SK-N-MC (cell line): ENCODE measurements around the gene B4GALT2.

ENCODE experiments used
- DNase-seq: peaks from one replicate; pipeline ENCODE4 v3.0.0-alpha.2; 2011; ENCODE audit warnings: low read depth, low spot score
- H3K27ac ChIP-seq: fragments of 200-600 bp; sonication (generic); 2 replicates; pipeline ENCODE4 v1.5.1; 2016; ENCODE audit warnings: mixed run types
- H3K36me3 ChIP-seq: fragments of 200-600 bp; sonication (generic); 2 replicates; pipeline ENCODE4 v1.6.1; 2017; ENCODE audit warnings: antibody characterized with exemption, low read length, mixed read lengths; ENCODE audit not compliant: insufficient read depth
- H3K4me3 ChIP-seq: fragments of 200-600 bp; sonication (generic); 2 replicates; pipeline ENCODE4 v1.5.1; 2016
- H3K9ac ChIP-seq: fragments of 200-600 bp; sonication (generic); 2 replicates; pipeline ENCODE4 v1.8.0; 2017; ENCODE audit warnings: mixed run types, mixed read lengths; ENCODE audit not compliant: insufficient read length
- H3K9me3 ChIP-seq: fragments of 200-600 bp; sonication (generic); 2 replicates; pipeline ENCODE4 v1.6.1; 2017; ENCODE audit warnings: low read depth, mild to moderate bottlenecking, antibody characterized with exemption, low read length, moderate library complexity, mixed read lengths
- EZH2 ChIP-seq: fragments of 200-600 bp; sonication (generic); IDR thresholded peaks from one replicate; pipeline ENCODE4 v1.6.1; 2017; ENCODE audit warnings: antibody characterized with exemption
- FOXP2 ChIP-seq: optimal IDR thresholded peaks from 2 replicates; pipeline ENCODE3; 2011; ENCODE audit warnings: mild to moderate bottlenecking, moderate library complexity; ENCODE audit not compliant: insufficient read depth; ENCODE audit errors: extremely low read length, control extremely low read depth
- POLR2AphosphoS5 ChIP-seq: IDR thresholded peaks from 2 replicates; pipeline ENCODE4 v1.6.1; 2012; ENCODE audit warnings: mild to moderate bottlenecking, low read depth, low read length, borderline replicate concordance

The B4GALT2 gene

GRCh38 chr1:43979528-43980254 is 681 bp downstream of the B4GALT2 start:
- Histone ChIP-seq H3K9me3 (no peaks in the 10 kb centered on the region), H3K36me3 (peaks cover 36% of the 10 kb centered on the region), H3K4me3 (peak overlapping the region; percentile 80), H3K9ac (peak overlapping the region; percentile 77), H3K27ac (no peak overlapping the region)
- no peak for TF ChIP-seq FOXP2
- peak; percentile 55; the same call in 1 of the 2 replicates for TF ChIP-seq POLR2AphosphoS5
- no peak for TF ChIP-seq EZH2
- no peak for DNase-seq

GRCh38 chr1:43980255-43981134 is 1.5 kb downstream of the B4GALT2 start:
- Histone ChIP-seq H3K4me3 (peak overlapping the region; percentile 80), H3K36me3 (peaks cover 42% of the 10 kb centered on the region), H3K9ac (peak overlapping the region; percentile 77), H3K9me3 (no peaks in the 10 kb centered on the region), H3K27ac (no peak overlapping the region)
- no peak for DNase-seq
- TF ChIP-seq EZH2 (no peak), FOXP2 (no peak), POLR2AphosphoS5 (no peak)

GRCh38 chr1:43981135-43981491 is 2.1 kb downstream of the B4GALT2 start:
- Histone ChIP-seq H3K36me3 (peaks cover 45% of the 10 kb centered on the region), H3K4me3 (no peak overlapping the region), H3K9me3 (no peaks in the 10 kb centered on the region), H3K9ac (no peak overlapping the region), H3K27ac (no peak overlapping the region)
- TF ChIP-seq FOXP2: no peak
- no peak for TF ChIP-seq EZH2
- no peak for TF ChIP-seq POLR2AphosphoS5
- no peak for DNase-seq

- peaks cover 43% of the 10 kb centered on the region for H3K36me3 ChIP-seq
- H3K9ac ChIP-seq: no peak overlapping the region
- no peak overlapping the region for H3K27ac ChIP-seq
- H3K4me3 ChIP-seq: no peak overlapping the region
- no peak for DNase-seq
- TF ChIP-seq FOXP2 (no peak), EZH2 (no peak), POLR2AphosphoS5 (no peak)
- H3K9me3 ChIP-seq: no peaks in the 10 kb centered on the region
Measured at GRCh38 chr1:43981636-43982035, 2.6 kb downstream of the B4GALT2 start.

- TF ChIP-seq POLR2AphosphoS5: no peak
- no peak for TF ChIP-seq FOXP2
- no peak for TF ChIP-seq EZH2
- Histone ChIP-seq H3K9ac (no peak overlapping the region), H3K4me3 (no peak overlapping the region), H3K36me3 (peaks cover 37% of the 10 kb centered on the region), H3K27ac (no peak overlapping the region), H3K9me3 (no peaks in the 10 kb centered on the region)
- no peak for DNase-seq
Measured at GRCh38 chr1:43982241-43982640, 3.2 kb downstream of the B4GALT2 start.

GRCh38 chr1:43982808-43983207 is 3.8 kb downstream of the B4GALT2 start:
- Histone ChIP-seq H3K4me3 (no peak overlapping the region), H3K9ac (no peak overlapping the region), H3K27ac (no peak overlapping the region), H3K36me3 (peaks cover 31% of the 10 kb centered on the region; the same call in 1 of the 2 replicates), H3K9me3 (no peaks in the 10 kb centered on the region)
- TF ChIP-seq EZH2 (no peak), FOXP2 (no peak), POLR2AphosphoS5 (no peak)
- no peak for DNase-seq

GRCh38 chr1:43983253-43983899 is 4.4 kb downstream of the B4GALT2 start:
- H3K9ac ChIP-seq: no peak overlapping the region
- no peak overlapping the region for H3K27ac ChIP-seq
- no peak overlapping the region for H3K4me3 ChIP-seq
- H3K36me3 ChIP-seq: peaks cover 27% of the 10 kb centered on the region; the same call in 1 of the 2 replicates
- TF ChIP-seq POLR2AphosphoS5 (no peak), EZH2 (no peak), FOXP2 (no peak)
- no peaks in the 10 kb centered on the region for H3K9me3 ChIP-seq
- no peak for DNase-seq

- H3K27ac ChIP-seq: no peak overlapping the region
- H3K36me3 ChIP-seq: peaks cover 27% of the 10 kb centered on the region; the same call in 1 of the 2 replicates
- no peak overlapping the region for H3K4me3 ChIP-seq
- TF ChIP-seq POLR2AphosphoS5 (no peak), FOXP2 (no peak), EZH2 (no peak)
- no peak for DNase-seq
- no peak overlapping the region for H3K9ac ChIP-seq
- no peaks in the 10 kb centered on the region for H3K9me3 ChIP-seq
Measured at GRCh38 chr1:43984855-43985254, 5.8 kb downstream of the B4GALT2 start.

- Histone ChIP-seq H3K4me3 (no peak overlapping the region), H3K27ac (no peak overlapping the region), H3K9me3 (no peaks in the 10 kb centered on the region), H3K36me3 (peaks cover 27% of the 10 kb centered on the region; the same call in 1 of the 2 replicates), H3K9ac (no peak overlapping the region)
- TF ChIP-seq POLR2AphosphoS5: no peak
- TF ChIP-seq EZH2: no peak
- TF ChIP-seq FOXP2: no peak
- no peak for DNase-seq
Measured at GRCh38 chr1:43985984-43986595, 7.1 kb downstream of the B4GALT2 start.
